ENCODE results near the gene KLHDC7A.

The KLHDC7A gene

GRCh38 chr1:18463984-18464664 is 16.6 kb upstream of the KLHDC7A start:
- TF ChIP-seq CTCF (IDR thresholded peaks at IDR 0.05; ENCODE audit: insufficient read depth, missing control alignments) = no peak

GRCh38 chr1:18464665-18465050 is 16.1 kb upstream of the KLHDC7A start:
- TF ChIP-seq CTCF (IDR thresholded peaks at IDR 0.05; ENCODE audit: insufficient read depth, missing control alignments) = no peak
- FAIRE-seq = no peak
- no peak for DNase-seq (ENCODE audit: insufficient read length, low spot score)

More at GRCh38 chr1:18463984-18464664, 16.6 kb upstream of the KLHDC7A start:
- FAIRE-seq (no peak), DNase-seq (ENCODE audit: insufficient read length, low spot score) (no peak)

GRCh38 chr1:18466676-18467075 is 14.1 kb upstream of the KLHDC7A start:
- DNase-seq (ENCODE audit: insufficient read length, low spot score) (no peak), FAIRE-seq (no peak)
- no peak for TF ChIP-seq CTCF (IDR thresholded peaks at IDR 0.05; ENCODE audit: insufficient read depth, missing control alignments)

GRCh38 chr1:18468570-18468969 is 12.2 kb upstream of the KLHDC7A start:
- TF ChIP-seq CTCF (IDR thresholded peaks at IDR 0.05; ENCODE audit: insufficient read depth, missing control alignments) = no peak
- FAIRE-seq (no peak), DNase-seq (ENCODE audit: insufficient read length, low spot score) (no peak)

- no peak for FAIRE-seq
- TF ChIP-seq CTCF (IDR thresholded peaks at IDR 0.05; ENCODE audit: insufficient read depth, missing control alignments) = no peak
- no peak for DNase-seq (ENCODE audit: insufficient read length, low spot score)
Measured at GRCh38 chr1:18469514-18469913, 11.2 kb upstream of the KLHDC7A start.

GRCh38 chr1:18470671-18471355 is 9.9 kb upstream of the KLHDC7A start:
- TF ChIP-seq CTCF (IDR thresholded peaks at IDR 0.05; ENCODE audit: insufficient read depth, missing control alignments) = no peak
- no peak for DNase-seq (ENCODE audit: insufficient read length, low spot score)
- FAIRE-seq = no peak

- TF ChIP-seq CTCF (IDR thresholded peaks at IDR 0.05; ENCODE audit: insufficient read depth, missing control alignments) = no peak
- DNase-seq (ENCODE audit: insufficient read length, low spot score) (no peak), FAIRE-seq (no peak)
Measured at GRCh38 chr1:18473195-18473815, 7.4 kb upstream of the KLHDC7A start.
